Mesenchymal stem cell (in vitro differentiated cells and primary cell): ENCODE measurements around the gene XPNPEP3.
"Not testable (repeated sequence)": the region's sequence is repeated elsewhere in the genome, so short reads cannot be mapped to it uniquely, and the experiment has no call there.

Experiments
- DNase-seq: peaks from one replicate; pipeline ENCODE4 v3.0.0-alpha.2; 2013
- H2AFZ ChIP-seq: one replicate; pipeline ENCODE4 v1.6.1; 2013; ENCODE audit warnings: low read depth, mild to moderate bottlenecking, control low read depth, inconsistent platforms, low read length, moderate library complexity
- H2AK5ac ChIP-seq: 2 replicates; pipeline ENCODE4 v1.6.1; 2013; ENCODE audit warnings: low read length, moderate library complexity, mild to moderate bottlenecking, inconsistent platforms; ENCODE audit not compliant: severe bottlenecking
- H2BK120ac ChIP-seq: one replicate; pipeline ENCODE4 v1.6.1; 2013; ENCODE audit warnings: low read depth, mild to moderate bottlenecking, inconsistent platforms, low read length, moderate library complexity
- H2BK12ac ChIP-seq, 2 experiments: one replicate each; pipeline ENCODE4 v1.6.1; 2013; ENCODE audit warnings: inconsistent platforms in 2 of 2, low read length in 2 of 2, mild to moderate bottlenecking in 2 of 2, moderate library complexity in 2 of 2, control low read depth in 1 of 2
- H2BK15ac ChIP-seq: one replicate; pipeline ENCODE4 v1.6.1; 2013; ENCODE audit warnings: mild to moderate bottlenecking, low read depth, inconsistent platforms; ENCODE audit not compliant: poor library complexity, severe bottlenecking
- H2BK5ac ChIP-seq: 2 replicates; pipeline ENCODE4 v1.6.1; 2013; ENCODE audit warnings: low read depth, mild to moderate bottlenecking, low read length, control low read depth, inconsistent platforms; ENCODE audit not compliant: poor library complexity, severe bottlenecking
- H3K14ac ChIP-seq, 2 experiments: one replicate each; pipeline ENCODE4 v1.6.1; 2013; ENCODE audit warnings: inconsistent platforms in 2 of 2, low read length in 2 of 2, control low read depth in 1 of 2, mild to moderate bottlenecking in 1 of 2, moderate library complexity in 1 of 2
- H3K18ac ChIP-seq, 2 experiments: one replicate each; pipeline ENCODE4 v1.6.1; 2013; ENCODE audit warnings: inconsistent platforms in 2 of 2, low read length in 2 of 2, control low read depth in 1 of 2, low read depth in 1 of 2, mild to moderate bottlenecking in 1 of 2
- H3K23ac ChIP-seq, 2 experiments: one replicate each; pipeline ENCODE4 v1.6.1; 2013; ENCODE audit warnings: inconsistent platforms in 2 of 2, low read length in 2 of 2, mild to moderate bottlenecking in 2 of 2, moderate library complexity in 2 of 2, control low read depth in 1 of 2
- H3K27ac ChIP-seq: 2 replicates; pipeline ENCODE4 v1.5.1; 2013; ENCODE audit warnings: mild to moderate bottlenecking, moderate library complexity, low read length, control low read depth, inconsistent platforms; ENCODE audit not compliant: poor library complexity, severe bottlenecking
- H3K27me3 ChIP-seq, 2 experiments: 2 replicates each; pipeline versions ENCODE4 v1.6.1 to v1.7.0; 2013; ENCODE audit warnings: low read length in 2 of 2, mild to moderate bottlenecking in 2 of 2, moderate library complexity in 2 of 2, control low read depth in 1 of 2, inconsistent platforms in 1 of 2; ENCODE audit not compliant: control insufficient read depth in 1 of 2, insufficient read depth in 1 of 2
- H3K36me3 ChIP-seq, 2 experiments: 2 replicates each; pipeline versions ENCODE4 v1.6.1 to v1.7.0; 2013; ENCODE audit warnings: low read length in 2 of 2, control low read depth in 1 of 2, inconsistent platforms in 1 of 2, low read depth in 1 of 2, mild to moderate bottlenecking in 1 of 2; ENCODE audit not compliant: insufficient read depth in 2 of 2, control insufficient read depth in 1 of 2
- H3K4ac ChIP-seq, 2 experiments: one replicate each; pipeline ENCODE4 v1.6.1; 2013; ENCODE audit warnings: inconsistent platforms in 2 of 2, low read length in 2 of 2, mild to moderate bottlenecking in 2 of 2, moderate library complexity in 2 of 2, control low read depth in 1 of 2, low read depth in 1 of 2
- H3K4me1 ChIP-seq: 2 replicates; pipeline ENCODE4 v1.6.1; 2013; ENCODE audit warnings: low read depth, low read length, control low read depth; ENCODE audit not compliant: control insufficient read depth, insufficient read depth
- H3K4me2 ChIP-seq: 2 replicates; pipeline ENCODE4 v1.6.1; 2013; ENCODE audit warnings: low read length, mild to moderate bottlenecking, inconsistent platforms; ENCODE audit not compliant: poor library complexity, severe bottlenecking
- H3K4me3 ChIP-seq, 2 experiments: 2 replicates each; pipeline versions ENCODE4 v1.5.1 to v1.7.0; 2013; ENCODE audit warnings: low read length in 2 of 2, mild to moderate bottlenecking in 2 of 2, control low read depth in 1 of 2, low read depth in 1 of 2; ENCODE audit not compliant: insufficient read depth in 1 of 2
- H3K79me1 ChIP-seq: replicated peaks from 2 replicates; pipeline ENCODE4 v1.6.1; 2013; ENCODE audit warnings: mild to moderate bottlenecking, control low read depth, low read length, inconsistent platforms; ENCODE audit not compliant: poor library complexity, severe bottlenecking
- H3K9ac ChIP-seq: 2 replicates; pipeline ENCODE4 v1.7.0; 2013; ENCODE audit warnings: mild to moderate bottlenecking, low read length, moderate library complexity
- H3K9me3 ChIP-seq: 2 replicates; pipeline ENCODE4 v1.7.0; 2013; ENCODE audit warnings: mild to moderate bottlenecking, low read length; ENCODE audit not compliant: control insufficient read depth
- H4K8ac ChIP-seq: one replicate; pipeline ENCODE4 v1.6.1; 2013; ENCODE audit warnings: inconsistent platforms, mild to moderate bottlenecking, low read length, moderate library complexity
- H4K91ac ChIP-seq: one replicate; pipeline ENCODE4 v1.6.1; 2013; ENCODE audit warnings: mild to moderate bottlenecking, low read length, inconsistent platforms
- WGBS: methylation state at CpG from one replicate; pipeline ENCODE4 v1.1.7; 2013; ENCODE audit warnings: mixed read lengths; 5-methylcytosine and 5-hydroxymethylcytosine counted together

Gene XPNPEP3

DNA sequence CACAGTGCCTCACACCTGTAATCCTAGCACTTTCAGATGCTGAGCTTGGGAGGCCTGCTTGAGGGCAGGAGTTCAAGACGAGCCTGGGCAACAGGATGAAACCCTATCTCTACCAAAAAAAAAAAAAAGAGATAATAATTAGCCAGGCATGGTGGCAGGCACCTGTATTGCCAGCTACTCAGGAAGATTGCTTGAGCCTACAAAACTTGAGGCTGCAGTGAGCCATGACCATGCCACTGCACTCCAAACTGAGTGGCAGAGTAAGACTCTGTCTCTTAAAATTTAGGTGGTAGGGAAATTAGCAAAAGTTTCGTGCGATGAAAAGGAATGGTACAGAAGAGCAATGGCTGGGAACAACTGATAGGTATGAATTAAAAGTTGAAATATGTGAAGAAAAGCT, 18.5 kb upstream of the XPNPEP3 start:
- Histone ChIP-seq H4K8ac (no peak overlapping the region), H3K36me3 (peaks cover 26 to 99% of the 10 kb centered on the region in 2 experiments), H3K23ac (no peak overlapping the region), H2BK5ac (no peak overlapping the region), H2BK15ac (no peak overlapping the region), H3K14ac (no peak overlapping the region), H3K9ac (no peak overlapping the region), H2BK120ac (no peak overlapping the region), H3K4me3 (no peak overlapping the region), H3K4me2 (no peak overlapping the region), H3K4me1 (peaks cover 1% of the 10 kb centered on the region), H3K18ac (no peak overlapping the region), H3K4ac (no peak overlapping the region), H4K91ac (no peak overlapping the region), H3K9me3 (no peaks in the 10 kb centered on the region), H2BK12ac (no peak overlapping the region), H3K27ac (no peak overlapping the region), H3K27me3 (no peaks in the 10 kb centered on the region), H2AK5ac (no peak overlapping the region), H3K79me1 (peaks cover 15% of the 10 kb centered on the region), H2AFZ (no peak overlapping the region)
- WGBS, result 94% methylated on average over 3 of the region's 3 CpGs
- no peak for DNase-seq

- Histone ChIP-seq H4K91ac (no peak overlapping the region), H2BK15ac (no peak overlapping the region), H3K9ac (no peak overlapping the region), H2BK12ac (no peak overlapping the region), H3K27me3 (no peaks in the 10 kb centered on the region), H3K18ac (no peak overlapping the region), H3K9me3 (no peaks in the 10 kb centered on the region), H3K4ac (no peak overlapping the region), H3K36me3 (peaks cover 32 to 99% of the 10 kb centered on the region in 2 experiments), H2BK120ac (no peak overlapping the region), H3K23ac (no peak overlapping the region), H3K4me2 (no peak overlapping the region), H2BK5ac (no peak overlapping the region), H3K27ac (no peak overlapping the region), H4K8ac (no peak overlapping the region), H2AFZ (no peak overlapping the region), H2AK5ac (no peak overlapping the region), H3K4me3 (no peak overlapping the region), H3K4me1 (peaks cover 1% of the 10 kb centered on the region), H3K14ac (no peak overlapping the region), H3K79me1 (peaks cover 17% of the 10 kb centered on the region)
- no CpG with 5 or more reads among the region's 3 CpGs for WGBS
- DNase-seq, result no peak
Observed at GRCh38 chr22:40844951-40845350, 12.0 kb upstream of the XPNPEP3 start.

DNA sequence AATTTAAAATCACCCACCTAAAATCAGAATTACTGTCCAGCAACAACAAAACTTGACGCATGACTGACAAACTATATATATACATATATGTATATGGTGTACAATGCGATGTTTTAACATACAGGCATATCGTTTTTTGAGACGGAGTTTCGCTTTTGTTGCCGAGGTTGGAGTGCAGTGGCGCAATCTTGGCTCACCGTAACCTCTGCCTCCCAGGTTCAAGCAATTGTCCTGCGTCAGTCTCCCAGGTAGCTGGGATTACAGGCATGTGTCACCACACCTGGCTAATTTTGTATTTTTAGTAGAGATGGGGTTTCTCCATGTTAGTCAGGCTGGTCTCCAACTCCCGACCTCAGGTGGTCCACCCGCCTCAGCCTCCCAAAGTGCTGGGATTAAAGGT, 11.1 kb upstream of the XPNPEP3 start:
- not testable (repeated sequence) for H2BK15ac ChIP-seq, H3K9ac ChIP-seq, H3K23ac ChIP-seq, DNase-seq, H2BK12ac ChIP-seq, H4K91ac ChIP-seq, H2BK120ac ChIP-seq, H4K8ac ChIP-seq, H3K27me3 ChIP-seq, H3K14ac ChIP-seq, H3K4me3 ChIP-seq, H3K27ac ChIP-seq, H2BK5ac ChIP-seq, H3K4me1 ChIP-seq, H2AFZ ChIP-seq, H3K4ac ChIP-seq, H2AK5ac ChIP-seq, H3K18ac ChIP-seq, H3K9me3 ChIP-seq, H3K4me2 ChIP-seq
- Histone ChIP-seq H3K36me3 (peaks cover 33 to 99% of the 10 kb centered on the region in 2 experiments), H3K79me1 (peaks cover 17% of the 10 kb centered on the region)
- WGBS, result 97% methylated on average over 10 of the region's 11 CpGs

- Histone ChIP-seq H2BK15ac (no peak overlapping the region), H3K4me2 (no peak overlapping the region), H3K23ac (no peak overlapping the region), H3K9me3 (no peaks in the 10 kb centered on the region), H3K18ac (no peak overlapping the region), H4K91ac (no peak overlapping the region), H3K4me1 (peaks cover 11% of the 10 kb centered on the region), H3K4ac (no peak overlapping the region), H2BK120ac (no peak overlapping the region), H3K4me3 (peak overlapping the region in 1 of 2 experiments; percentile 95), H3K79me1 (peaks cover 6% of the 10 kb centered on the region), H3K27ac (no peak overlapping the region), H2AK5ac (no peak overlapping the region), H3K27me3 (no peaks in the 10 kb centered on the region), H2AFZ (no peak overlapping the region), H3K9ac (peak overlapping the region; percentile 100), H3K36me3 (peaks cover 9 to 48% of the 10 kb centered on the region in 2 experiments), H3K14ac (no peak overlapping the region), H4K8ac (no peak overlapping the region), H2BK5ac (no peak overlapping the region), H2BK12ac (no peak overlapping the region)
- WGBS, result 96% methylated on average over 1 of the region's 1 CpG
- no peak for DNase-seq
Observed at GRCh38 chr22:40853333-40853732, 3.6 kb upstream of the XPNPEP3 start.
